WERI-Rb-1 (cell line): ENCODE data around the gene NEURL1.

Experiments used
- DNase-seq: peaks from one replicate; pipeline ENCODE4 v3.0.0-alpha.2; 2020
- H3K27ac ChIP-seq: fragments of 250-450 bp; sonication (Bioruptor Pico); 2 replicates; pipeline ENCODE4 v1.5.1; 2020; ENCODE audit warnings: mild to moderate bottlenecking, moderate library complexity
- H3K27me3 ChIP-seq: fragments of 250-450 bp; sonication (Bioruptor Pico); 2 replicates; pipeline ENCODE4 v1.5.1; 2021; ENCODE audit warnings: mild to moderate bottlenecking, low read depth, moderate library complexity; ENCODE audit not compliant: insufficient read depth, severe bottlenecking
- H3K36me3 ChIP-seq: fragments of 250-450 bp; sonication (Bioruptor Pico); 2 replicates; pipeline ENCODE4 v1.5.1; 2020; ENCODE audit warnings: mild to moderate bottlenecking, moderate library complexity
- H3K4me3 ChIP-seq: 2 replicates; pipeline ENCODE4 v1.5.1; 2011; ENCODE audit warnings: low read depth, mild to moderate bottlenecking, control low read depth, low read length
- H3K9me3 ChIP-seq: fragments of 250-450 bp; sonication (Bioruptor Pico); 2 replicates; pipeline ENCODE4 v1.5.1; 2021; ENCODE audit warnings: mild to moderate bottlenecking, moderate library complexity; ENCODE audit not compliant: severe bottlenecking
- TF ChIP-seq, protein P1 (sequence below): IDR thresholded peaks from 2 replicates; pipeline ENCODE4 v1.5.1; 2011; ENCODE audit warnings: low read depth, mild to moderate bottlenecking, control low read depth, inconsistent platforms, low read length

The NEURL1 gene

GRCh38 chr10:103492655-103493261, 747 bp upstream of the NEURL1 start:
- Histone ChIP-seq H3K27me3 (peaks cover 12% of the 10 kb centered on the region), H3K36me3 (no peaks in the 10 kb centered on the region), H3K27ac (no peak overlapping the region), H3K9me3 (no peaks in the 10 kb centered on the region), H3K4me3 (no peak overlapping the region)
- DNase-seq: no peak
- TF ChIP-seq, protein P1, sequence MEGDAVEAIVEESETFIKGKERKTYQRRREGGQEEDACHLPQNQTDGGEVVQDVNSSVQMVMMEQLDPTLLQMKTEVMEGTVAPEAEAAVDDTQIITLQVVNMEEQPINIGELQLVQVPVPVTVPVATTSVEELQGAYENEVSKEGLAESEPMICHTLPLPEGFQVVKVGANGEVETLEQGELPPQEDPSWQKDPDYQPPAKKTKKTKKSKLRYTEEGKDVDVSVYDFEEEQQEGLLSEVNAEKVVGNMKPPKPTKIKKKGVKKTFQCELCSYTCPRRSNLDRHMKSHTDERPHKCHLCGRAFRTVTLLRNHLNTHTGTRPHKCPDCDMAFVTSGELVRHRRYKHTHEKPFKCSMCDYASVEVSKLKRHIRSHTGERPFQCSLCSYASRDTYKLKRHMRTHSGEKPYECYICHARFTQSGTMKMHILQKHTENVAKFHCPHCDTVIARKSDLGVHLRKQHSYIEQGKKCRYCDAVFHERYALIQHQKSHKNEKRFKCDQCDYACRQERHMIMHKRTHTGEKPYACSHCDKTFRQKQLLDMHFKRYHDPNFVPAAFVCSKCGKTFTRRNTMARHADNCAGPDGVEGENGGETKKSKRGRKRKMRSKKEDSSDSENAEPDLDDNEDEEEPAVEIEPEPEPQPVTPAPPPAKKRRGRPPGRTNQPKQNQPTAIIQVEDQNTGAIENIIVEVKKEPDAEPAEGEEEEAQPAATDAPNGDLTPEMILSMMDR: no peak

- Histone ChIP-seq H3K27me3 (peaks cover 12% of the 10 kb centered on the region), H3K36me3 (no peaks in the 10 kb centered on the region), H3K9me3 (no peaks in the 10 kb centered on the region), H3K27ac (no peak overlapping the region), H3K4me3 (peak overlapping the region; percentile 58)
- TF ChIP-seq, protein P1: no peak
- peak; percentile 29 for DNase-seq
These were observed 692 bp downstream of the NEURL1 start for GRCh38 chr10:103493916-103494877.

- Histone ChIP-seq H3K9me3 (no peaks in the 10 kb centered on the region), H3K27me3 (peaks cover 12% of the 10 kb centered on the region), H3K4me3 (no peak overlapping the region), H3K36me3 (no peaks in the 10 kb centered on the region), H3K27ac (no peak overlapping the region)
- DNase-seq: no peak
- TF ChIP-seq, protein P1: no peak
These were observed 1.8 kb downstream of the NEURL1 start for GRCh38 chr10:103495321-103495720.

- Histone ChIP-seq H3K27me3 (peaks cover 12% of the 10 kb centered on the region), H3K27ac (no peak overlapping the region), H3K4me3 (no peak overlapping the region), H3K9me3 (no peaks in the 10 kb centered on the region), H3K36me3 (no peaks in the 10 kb centered on the region)
- TF ChIP-seq, protein P1: no peak
- no peak for DNase-seq
These were observed 3.8 kb downstream of the NEURL1 start for GRCh38 chr10:103497161-103497915.

DNA sequence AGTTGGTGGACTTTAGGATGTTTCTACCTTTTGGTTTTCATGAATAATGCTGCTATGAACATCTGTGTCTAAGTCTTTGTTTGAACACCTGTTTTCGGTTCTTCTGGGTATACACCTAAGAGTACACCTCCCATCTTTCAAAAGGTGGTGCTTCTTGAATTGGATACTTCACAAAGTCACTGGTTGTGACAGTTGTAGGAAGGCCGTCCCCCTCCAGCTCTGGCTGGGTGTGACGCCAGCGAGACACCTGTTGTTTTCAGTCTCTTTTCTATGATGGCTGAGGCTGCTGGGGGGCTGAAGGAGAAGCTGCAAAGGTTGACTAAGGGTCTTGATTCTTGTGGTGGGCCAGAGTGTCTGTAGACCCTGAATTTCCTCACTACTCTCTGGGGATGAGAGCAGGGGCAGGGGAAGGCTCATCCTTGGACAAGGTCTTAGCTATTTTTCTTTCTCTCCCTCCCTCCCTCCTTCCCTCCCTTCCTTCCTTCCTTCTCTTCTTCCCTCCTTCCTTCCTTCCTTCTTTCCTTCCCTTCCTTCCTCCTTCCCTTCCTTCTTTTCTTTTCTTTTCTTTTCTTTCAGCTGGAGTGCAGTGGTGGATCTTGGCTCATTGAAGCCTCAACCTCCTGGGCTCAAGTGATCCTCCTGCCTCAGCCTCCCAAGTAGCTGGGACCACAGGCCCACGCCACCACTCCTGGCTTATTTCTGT, 5.6 kb downstream of the NEURL1 start:
- H3K36me3 ChIP-seq: no peaks in the 10 kb centered on the region
- TF ChIP-seq, protein P1: no peak
- peaks cover 9% of the 10 kb centered on the region for H3K27me3 ChIP-seq
- no peak overlapping the region for H3K27ac ChIP-seq
- no peaks in the 10 kb centered on the region for H3K9me3 ChIP-seq
- H3K4me3 ChIP-seq: no peak overlapping the region
- DNase-seq: no peak
